Activated CD4-positive, alpha-beta T cell treated with anti-CD3 and anti-CD28 coated beads for 36 hours (primary cell): Measurements from ENCODE around the gene MBOAT2. TPM values are rescaled to one million over a fixed set of nuclear protein-coding genes. Genes with fewer than 3 reads are reported as not detected.
A peak's percentile ranks its signal among the peaks of the same experiment; 100 is the strongest.

Source experiments
- ATAC-seq: fragments of 200-7000 bp; cut with Tn5 transposase; one replicate; pipeline ENCODE4 v1.10.0; 2021; ENCODE audit warnings: mild to moderate bottlenecking, moderate library complexity
- CTCF ChIA-PET: fragments of 350-600 bp; sonication (Branson Sonifier 250); formaldehyde crosslinking; loops from one replicate; lab custom pipeline; 2021; ENCODE audit warnings: antibody characterized with exemption; lab: Charles Lee
- POLR2A ChIA-PET: fragments of 350-600 bp; sonication (Branson Sonifier 250); formaldehyde crosslinking; loops from one replicate; lab custom pipeline; 2021; ENCODE audit warnings: antibody characterized with exemption, inconsistent platforms; lab: Charles Lee
- DNase-seq: peaks from one replicate; pipeline ENCODE4 v3.0.0-alpha.2; 2020
- H3K27ac Mint-ChIP-seq: one replicate; pipeline ENCODE4 v1.8.0; 2021; ENCODE audit warnings: mixed read lengths
- H3K27me3 Mint-ChIP-seq: one replicate; pipeline ENCODE4 v1.8.0; 2021; ENCODE audit warnings: mixed read lengths
- H3K36me3 Mint-ChIP-seq: one replicate; pipeline ENCODE4 v1.8.0; 2021; ENCODE audit warnings: low read depth, mixed read lengths
- H3K4me1 Mint-ChIP-seq: one replicate; pipeline ENCODE4 v1.8.0; 2021; ENCODE audit warnings: mixed read lengths
- H3K4me3 Mint-ChIP-seq: one replicate; pipeline ENCODE4 v1.8.0; 2021; ENCODE audit warnings: mild to moderate bottlenecking, moderate library complexity, mixed read lengths
- H3K9me3 Mint-ChIP-seq: one replicate; pipeline ENCODE4 v1.8.0; 2021; ENCODE audit warnings: low read depth, mixed read lengths
- intact Hi-C, 2 experiments: fragments of 100-400 bp; cut with DNase I in 1 of 2; cut with micrococcal nuclease in 1 of 2; formaldehyde crosslinking; loops; one replicate each; pipeline versions ENCODE4 v1.14.2 to v1.15.1; 2022 to 2024; cut with DNase I, micrococcal nuclease
- total RNA-seq, 2 experiments: library from RNA; stranded (reverse); gene quantifications; one replicate each; pipeline ENCODE4 v1.2.3, GENCODE V29; 2021

MBOAT2 gene
- total RNA-seq, 2 experiments from 2014 or later, result 4.7 to 6.9 TPM

DNA sequence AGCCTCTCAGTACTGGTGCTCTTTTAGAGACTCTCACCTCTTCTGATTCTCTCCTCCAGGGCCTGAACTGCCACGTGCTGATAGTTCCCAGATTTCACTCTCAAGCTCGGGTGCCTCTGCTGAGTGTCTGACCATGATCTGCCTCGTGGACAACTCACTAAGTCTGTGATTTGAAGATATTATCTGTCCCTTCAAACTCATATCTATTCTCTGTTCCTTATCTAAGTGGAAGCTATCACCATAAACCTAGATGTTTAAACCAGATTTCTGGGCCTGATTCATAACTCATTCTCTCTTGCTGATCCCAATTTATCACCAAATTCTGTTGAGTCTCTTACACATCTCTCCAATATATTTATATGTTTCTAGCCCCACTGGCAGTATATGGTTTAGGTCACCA lies 136.1 kb downstream of the MBOAT2 start:
- H3K4me3 Mint-ChIP-seq, result no peak overlapping the region
- no peaks in the 10 kb centered on the region for H3K4me1 Mint-ChIP-seq
- DNase-seq, result no peak
- intact Hi-C loops, result no loop called here
- H3K27ac Mint-ChIP-seq, result no peak overlapping the region
- no peak for ATAC-seq
- ChIA-PET CTCF (interaction anchor here (1.5 kb wide), 1 partner anchor 12 kb away, joined by 3 read pairs; no protein-coding TSS in a partner anchor), POLR2A (no interaction called here)
- no peaks in the 10 kb centered on the region for H3K9me3 Mint-ChIP-seq
- no peaks in the 10 kb centered on the region for H3K27me3 Mint-ChIP-seq
- no peaks in the 10 kb centered on the region for H3K36me3 Mint-ChIP-seq

GRCh38 chr2:8863331-8863953 lies 140.0 kb downstream of the MBOAT2 start:
- no peak for DNase-seq
- intact Hi-C loops, result no loop called here
- Mint-ChIP-seq H3K27ac (no peak overlapping the region), H3K4me3 (no peak overlapping the region), H3K36me3 (no peaks in the 10 kb centered on the region), H3K27me3 (no peaks in the 10 kb centered on the region), H3K4me1 (no peaks in the 10 kb centered on the region), H3K9me3 (no peaks in the 10 kb centered on the region)
- CTCF ChIA-PET, result interaction anchor here (0.6 kb wide), 1 partner anchor 1683 kb away, joined by 3 read pairs; no protein-coding TSS in a partner anchor
- POLR2A ChIA-PET, result no interaction called here
- no peak for ATAC-seq

DNA sequence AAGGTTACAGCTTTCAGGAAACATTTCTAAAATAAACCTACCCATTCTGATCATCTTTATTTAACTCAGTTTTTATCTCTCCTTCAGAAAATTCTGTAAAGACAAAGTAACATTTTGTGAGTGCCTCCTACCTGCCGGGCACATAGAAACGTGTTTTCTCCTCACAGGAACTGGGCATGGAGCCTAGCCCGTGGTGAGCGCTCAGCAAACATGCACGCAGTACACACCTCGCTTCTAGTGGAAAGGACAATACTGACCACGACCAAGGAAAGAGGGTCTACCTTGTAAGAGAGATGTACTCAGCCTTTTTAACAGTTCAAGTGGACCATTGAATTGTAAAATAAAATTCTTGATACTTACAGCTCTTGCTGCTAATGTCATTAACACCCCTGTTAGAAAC lies 141.3 kb downstream of the MBOAT2 start:
- POLR2A ChIA-PET, result no interaction called here
- ATAC-seq (no peak), DNase-seq (no peak)
- Mint-ChIP-seq H3K27me3 (no peaks in the 10 kb centered on the region), H3K36me3 (no peaks in the 10 kb centered on the region), H3K4me3 (no peak overlapping the region), H3K4me1 (no peaks in the 10 kb centered on the region), H3K27ac (no peak overlapping the region), H3K9me3 (no peaks in the 10 kb centered on the region)
- intact Hi-C loops, result no loop called here
- CTCF ChIA-PET, result interaction anchor here (0.8 kb wide), 1 partner anchor 11 kb away, joined by 3 read pairs; no protein-coding TSS in a partner anchor

GRCh38 chr2:8861797-8862196 lies 141.7 kb downstream of the MBOAT2 start:
- no peak for DNase-seq
- H3K4me1 Mint-ChIP-seq, result no peaks in the 10 kb centered on the region
- H3K27me3 Mint-ChIP-seq, result no peaks in the 10 kb centered on the region
- H3K4me3 Mint-ChIP-seq, result no peak overlapping the region
- H3K27ac Mint-ChIP-seq, result no peak overlapping the region
- intact Hi-C loops, result no loop called here
- no peaks in the 10 kb centered on the region for H3K36me3 Mint-ChIP-seq
- no peaks in the 10 kb centered on the region for H3K9me3 Mint-ChIP-seq
- no peak for ATAC-seq
- POLR2A ChIA-PET, result no interaction called here
- CTCF ChIA-PET, result interaction anchor here (0.8 kb wide), 1 partner anchor 11 kb away, joined by 3 read pairs; no protein-coding TSS in a partner anchor

DNA sequence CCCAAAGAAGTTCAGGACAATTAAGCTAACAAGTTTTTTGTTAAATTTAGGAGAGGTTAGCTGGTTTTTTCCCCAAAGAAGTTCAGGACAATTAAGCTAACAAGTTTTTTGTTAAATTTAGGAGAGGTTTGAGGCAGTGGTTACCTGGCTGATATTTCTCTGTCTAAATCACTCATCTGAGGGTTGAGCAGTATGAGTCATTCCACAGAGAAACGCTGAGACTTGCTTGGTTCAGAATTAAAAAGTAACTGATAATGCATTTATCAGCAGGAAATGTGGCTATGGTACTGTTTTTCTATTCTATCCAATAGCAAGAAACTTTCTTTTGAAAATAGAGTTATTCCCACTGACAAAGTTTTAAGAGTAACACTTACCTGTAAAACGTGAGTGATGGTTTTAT lies 143.2 kb downstream of the MBOAT2 start:
- Mint-ChIP-seq H3K4me1 (no peaks in the 10 kb centered on the region), H3K9me3 (no peaks in the 10 kb centered on the region), H3K27me3 (no peaks in the 10 kb centered on the region), H3K36me3 (no peaks in the 10 kb centered on the region), H3K4me3 (no peak overlapping the region), H3K27ac (no peak overlapping the region)
- peak; percentile 55 for ATAC-seq
- intact Hi-C loops, result no loop called here
- ChIA-PET CTCF (no interaction called here), POLR2A (interaction anchor here (0.7 kb wide), 1 partner anchor 1437 kb away, joined by 6 read pairs; no protein-coding TSS in a partner anchor)
- DNase-seq, result no peak

- ChIA-PET CTCF (interaction anchor here (0.6 kb wide), 1 partner anchor 60 kb away, joined by 3 read pairs; no protein-coding TSS in a partner anchor), POLR2A (no interaction called here)
- Mint-ChIP-seq H3K27me3 (no peaks in the 10 kb centered on the region), H3K9me3 (no peaks in the 10 kb centered on the region), H3K4me1 (no peaks in the 10 kb centered on the region), H3K4me3 (no peak overlapping the region), H3K36me3 (no peaks in the 10 kb centered on the region), H3K27ac (no peak overlapping the region)
- ATAC-seq (no peak), DNase-seq (no peak)
- intact Hi-C loops, result no loop called here
Observed at GRCh38 chr2:8858910-8859309, 144.6 kb downstream of the MBOAT2 start.

DNA sequence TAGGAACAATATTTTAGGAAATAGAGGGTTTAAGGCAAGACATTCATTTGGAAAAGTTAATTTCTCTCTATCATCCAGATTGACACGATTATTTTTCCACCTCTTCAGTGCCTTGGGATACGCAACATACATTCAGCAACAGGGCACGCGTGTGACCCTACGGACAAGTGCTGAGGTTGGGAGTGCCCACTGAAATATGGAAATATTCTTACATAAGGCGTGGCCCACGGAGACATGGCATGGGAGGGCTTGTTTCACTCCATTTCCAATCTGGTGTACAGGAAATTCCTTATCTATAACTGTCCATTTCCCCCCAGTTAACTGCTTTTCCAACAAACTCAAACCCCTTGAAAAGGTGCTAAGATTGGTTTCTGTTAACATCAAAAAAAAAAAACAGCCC lies 145.2 kb downstream of the MBOAT2 start:
- Mint-ChIP-seq H3K27me3 (no peaks in the 10 kb centered on the region), H3K4me1 (no peaks in the 10 kb centered on the region), H3K9me3 (no peaks in the 10 kb centered on the region), H3K27ac (no peak overlapping the region), H3K4me3 (no peak overlapping the region), H3K36me3 (no peaks in the 10 kb centered on the region)
- DNase-seq (no peak), ATAC-seq (no peak)
- CTCF ChIA-PET, result interaction anchor here (0.6 to 0.8 kb wide), 2 partner anchors 59 to 64 kb away, joined by 3 read pairs; no protein-coding TSS in a partner anchor
- POLR2A ChIA-PET, result no interaction called here
- intact Hi-C loops, result no loop called here

GRCh38 chr2:8857709-8858108 lies 145.8 kb downstream of the MBOAT2 start:
- intact Hi-C loops, result no loop called here
- H3K4me3 Mint-ChIP-seq, result no peak overlapping the region
- CTCF ChIA-PET, result interaction anchor here (0.8 kb wide), 1 partner anchor 64 kb away, joined by 3 read pairs; no protein-coding TSS in a partner anchor
- no peaks in the 10 kb centered on the region for H3K9me3 Mint-ChIP-seq
- no peaks in the 10 kb centered on the region for H3K4me1 Mint-ChIP-seq
- no peak overlapping the region for H3K27ac Mint-ChIP-seq
- no peaks in the 10 kb centered on the region for H3K27me3 Mint-ChIP-seq
- DNase-seq (no peak), ATAC-seq (no peak)
- no peaks in the 10 kb centered on the region for H3K36me3 Mint-ChIP-seq
- POLR2A ChIA-PET, result no interaction called here

- no peak overlapping the region for H3K27ac Mint-ChIP-seq
- POLR2A ChIA-PET, result no interaction called here
- intact Hi-C loops, result no loop called here
- H3K27me3 Mint-ChIP-seq, result no peaks in the 10 kb centered on the region
- CTCF ChIA-PET, result no interaction called here
- H3K36me3 Mint-ChIP-seq, result no peaks in the 10 kb centered on the region
- H3K9me3 Mint-ChIP-seq, result no peaks in the 10 kb centered on the region
- no peak for ATAC-seq
- H3K4me3 Mint-ChIP-seq, result no peak overlapping the region
- no peaks in the 10 kb centered on the region for H3K4me1 Mint-ChIP-seq
- DNase-seq, result no peak
Observed at GRCh38 chr2:8856176-8856575, 147.3 kb downstream of the MBOAT2 start.

DNA sequence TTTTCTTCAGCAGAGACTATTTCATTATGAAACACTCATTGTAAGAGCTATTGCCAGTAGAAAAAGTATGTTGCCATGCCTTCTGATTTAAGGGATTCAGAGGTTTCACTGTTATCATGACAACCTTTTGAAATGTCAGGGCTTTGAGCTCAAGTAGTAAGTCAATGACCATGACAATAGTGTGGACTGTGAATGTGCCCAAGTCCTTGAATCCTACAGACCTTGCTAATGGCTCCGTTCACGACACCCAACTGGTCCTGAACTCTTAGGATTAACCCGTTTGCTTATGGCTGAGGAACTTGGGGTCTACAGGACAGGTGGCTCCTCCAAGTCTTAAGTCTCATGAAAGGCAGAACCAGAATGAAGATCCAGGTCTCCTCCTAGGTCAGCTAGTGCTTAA lies 148.5 kb downstream of the MBOAT2 start:
- no peaks in the 10 kb centered on the region for H3K9me3 Mint-ChIP-seq
- ChIA-PET POLR2A (interaction anchor here (0.8 kb wide), 1 partner anchor 316 kb away, joined by 3 read pairs; no protein-coding TSS in a partner anchor), CTCF (interaction anchor here (0.6 to 1.7 kb wide), 3 partner anchors 9 to 40 kb away, joined by 3 to 8 read pairs (median 3); no protein-coding TSS in a partner anchor)
- intact Hi-C loops, result no loop called here
- H3K4me1 Mint-ChIP-seq, result no peaks in the 10 kb centered on the region
- H3K27me3 Mint-ChIP-seq, result peaks cover 3% of the 10 kb centered on the region
- no peak overlapping the region for H3K27ac Mint-ChIP-seq
- DNase-seq (no peak), ATAC-seq (no peak)
- H3K4me3 Mint-ChIP-seq, result no peak overlapping the region
- H3K36me3 Mint-ChIP-seq, result no peaks in the 10 kb centered on the region

- no peak overlapping the region for H3K27ac Mint-ChIP-seq
- H3K4me3 Mint-ChIP-seq, result no peak overlapping the region
- H3K27me3 Mint-ChIP-seq, result peaks cover 5% of the 10 kb centered on the region
- DNase-seq, result no peak
- H3K9me3 Mint-ChIP-seq, result no peaks in the 10 kb centered on the region
- no peaks in the 10 kb centered on the region for H3K4me1 Mint-ChIP-seq
- ChIA-PET POLR2A (no interaction called here), CTCF (interaction anchor here (1.7 kb wide), 1 partner anchor 7 kb away, joined by 8 read pairs; no protein-coding TSS in a partner anchor)
- no peak for ATAC-seq
- intact Hi-C loops, result no loop called here
- H3K36me3 Mint-ChIP-seq, result no peaks in the 10 kb centered on the region
Observed at GRCh38 chr2:8853426-8853825, 150.1 kb downstream of the MBOAT2 start.
